NAMALWA (cell line): Measurements from ENCODE around the gene INS.

Experiments
- DNase-seq: peaks from one replicate; pipeline ENCODE4 v3.0.0-alpha.2; 2015; ENCODE audit warnings: low spot score

INS gene

DNA sequence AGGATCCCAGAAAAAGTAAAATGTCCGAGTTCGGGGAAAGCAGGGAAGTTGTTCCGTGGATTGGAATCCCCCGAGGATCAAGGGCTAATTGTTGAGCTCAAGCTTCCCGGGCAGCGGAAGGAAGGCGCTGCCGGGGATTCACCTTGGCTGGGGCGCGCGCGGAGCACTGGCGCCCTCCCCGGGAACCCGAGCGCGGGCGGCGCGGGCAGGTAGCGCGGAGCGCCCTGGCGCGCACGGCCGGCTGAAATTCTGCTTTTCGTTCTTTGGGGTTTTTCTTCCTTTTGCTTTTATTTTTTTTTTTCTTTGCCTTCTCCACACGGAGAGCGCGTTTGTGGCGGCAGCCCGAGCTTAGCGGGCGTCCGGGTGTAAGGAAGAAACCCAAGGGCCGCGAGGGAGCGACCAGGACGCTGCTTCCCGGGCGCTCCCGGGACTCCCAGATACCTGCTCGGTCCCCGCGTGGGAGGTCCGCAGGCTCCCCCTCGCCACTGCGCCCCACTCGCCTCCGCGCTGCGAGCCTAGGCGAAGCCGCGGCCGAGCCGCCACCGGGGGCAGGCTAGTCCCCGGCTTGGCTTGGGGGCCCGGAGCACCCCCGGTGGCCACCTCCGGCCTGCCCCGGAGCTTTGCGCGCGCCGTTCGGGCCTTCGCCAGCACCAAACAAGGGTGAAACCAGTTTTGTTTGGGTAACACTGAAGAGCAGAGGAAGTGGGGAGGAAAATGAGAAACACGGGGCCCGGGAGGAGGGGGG lies 17.0 kb downstream of the INS start:
- no peak for DNase-seq

DNA sequence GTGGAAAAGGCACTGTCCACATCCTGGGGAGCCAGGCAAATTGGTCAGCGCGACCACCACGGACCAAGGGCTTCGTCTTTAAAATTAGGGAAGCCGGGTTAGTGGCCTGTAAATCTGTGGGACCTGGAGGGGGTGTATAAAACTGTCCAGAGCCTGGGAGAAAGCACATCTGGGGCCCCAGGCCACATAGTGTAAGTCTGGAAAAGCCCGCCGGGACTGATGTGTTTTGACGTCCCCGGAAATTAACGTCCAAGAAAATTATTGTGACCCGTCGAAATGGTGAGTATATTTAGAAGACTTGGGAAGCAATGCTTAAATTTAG lies 17.6 kb downstream of the INS start:
- DNase-seq = no peak

DNA sequence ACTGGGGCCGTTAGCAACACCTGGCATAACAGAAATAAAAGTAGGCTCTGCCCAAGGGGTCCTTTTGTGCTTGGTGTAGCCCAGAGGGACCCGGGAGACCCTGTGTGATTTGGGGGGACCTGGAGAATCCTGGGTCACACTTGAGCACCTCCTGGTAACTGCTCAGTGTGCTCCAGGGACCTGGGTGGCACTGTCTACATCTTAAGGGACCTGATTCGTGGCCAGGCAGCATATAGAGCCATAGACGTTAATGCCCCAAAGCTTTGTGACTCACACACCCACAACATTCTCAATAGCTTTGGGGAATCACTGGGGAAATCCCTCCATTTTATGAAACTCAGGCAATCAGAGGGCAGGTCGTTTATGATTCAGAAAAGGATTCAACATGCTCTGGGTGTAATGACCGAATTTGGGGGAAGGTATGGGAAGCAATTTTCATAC lies 18.2 kb downstream of the INS start:
- no peak for DNase-seq

DNA sequence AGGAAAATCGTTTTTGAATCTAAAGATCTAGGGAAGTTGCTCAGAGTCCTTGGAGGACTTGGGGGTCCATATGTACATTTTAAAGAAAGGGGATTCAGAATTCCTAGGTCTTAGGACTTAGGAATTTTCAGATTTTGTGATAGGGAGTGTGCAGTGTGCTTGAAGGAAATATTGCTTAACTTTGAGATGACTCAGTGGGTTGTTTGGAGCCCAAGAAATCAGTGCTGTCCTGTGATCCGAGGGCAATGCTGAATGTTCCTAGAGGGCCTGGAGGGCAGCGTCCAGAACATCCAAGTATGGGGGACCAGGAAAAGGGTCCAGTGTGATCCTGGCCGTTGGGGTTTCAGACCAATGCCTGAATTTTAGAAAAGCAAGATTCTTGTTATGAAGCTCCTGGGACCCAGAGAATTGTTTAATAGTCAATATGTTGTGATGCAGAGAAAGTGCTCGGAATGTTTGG lies 18.7 kb downstream of the INS start:
- no peak for DNase-seq

DNA sequence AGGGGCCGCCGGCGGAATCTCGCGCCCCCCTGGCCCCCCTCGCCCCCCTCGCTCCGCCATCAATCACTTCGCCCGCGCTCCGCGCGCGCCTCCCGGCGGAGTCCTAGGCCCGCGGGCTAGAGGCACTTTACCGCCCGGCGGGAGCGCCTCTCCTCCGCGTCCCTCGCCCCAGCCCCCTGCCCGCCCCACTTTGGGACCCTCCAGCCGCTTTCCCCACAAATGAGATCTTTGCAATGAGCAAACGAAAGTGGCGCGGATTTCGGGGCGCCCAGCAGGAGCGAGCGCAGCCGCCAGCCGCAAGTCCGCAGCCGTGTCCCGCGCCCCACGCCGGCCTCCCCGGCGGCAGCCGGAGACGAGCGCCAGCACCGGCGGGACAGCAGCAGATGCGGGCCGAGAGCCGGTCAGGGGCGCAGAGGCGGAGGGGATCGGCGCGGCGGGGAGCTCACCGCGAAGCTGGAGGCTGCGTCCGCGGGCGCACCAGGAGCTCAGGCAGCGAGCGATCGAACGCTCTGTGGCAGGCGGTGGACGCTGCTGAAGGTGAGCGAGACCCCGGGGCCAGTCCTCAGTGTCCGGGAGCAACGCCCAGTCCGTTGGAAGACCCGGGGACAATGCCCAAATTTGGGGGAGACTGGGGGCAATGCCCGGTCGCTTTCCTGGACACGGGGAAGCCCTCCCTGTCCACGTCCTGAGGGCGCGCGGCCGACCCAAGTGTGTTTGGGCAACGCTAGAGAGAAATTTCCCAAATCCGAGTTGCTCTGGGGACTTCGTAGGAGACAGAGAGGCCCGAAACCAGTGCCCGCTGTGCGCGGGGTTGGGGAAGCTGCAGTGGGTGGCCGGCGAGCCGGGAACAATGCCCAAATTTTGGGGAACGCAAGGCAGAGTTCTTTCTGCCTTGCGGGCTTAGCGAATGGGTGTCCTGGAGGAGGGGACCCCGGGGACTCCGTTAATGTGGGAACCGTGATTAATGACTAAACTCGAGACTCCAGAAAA lies 20.3 kb downstream of the INS start:
- no peak for DNase-seq

DNA sequence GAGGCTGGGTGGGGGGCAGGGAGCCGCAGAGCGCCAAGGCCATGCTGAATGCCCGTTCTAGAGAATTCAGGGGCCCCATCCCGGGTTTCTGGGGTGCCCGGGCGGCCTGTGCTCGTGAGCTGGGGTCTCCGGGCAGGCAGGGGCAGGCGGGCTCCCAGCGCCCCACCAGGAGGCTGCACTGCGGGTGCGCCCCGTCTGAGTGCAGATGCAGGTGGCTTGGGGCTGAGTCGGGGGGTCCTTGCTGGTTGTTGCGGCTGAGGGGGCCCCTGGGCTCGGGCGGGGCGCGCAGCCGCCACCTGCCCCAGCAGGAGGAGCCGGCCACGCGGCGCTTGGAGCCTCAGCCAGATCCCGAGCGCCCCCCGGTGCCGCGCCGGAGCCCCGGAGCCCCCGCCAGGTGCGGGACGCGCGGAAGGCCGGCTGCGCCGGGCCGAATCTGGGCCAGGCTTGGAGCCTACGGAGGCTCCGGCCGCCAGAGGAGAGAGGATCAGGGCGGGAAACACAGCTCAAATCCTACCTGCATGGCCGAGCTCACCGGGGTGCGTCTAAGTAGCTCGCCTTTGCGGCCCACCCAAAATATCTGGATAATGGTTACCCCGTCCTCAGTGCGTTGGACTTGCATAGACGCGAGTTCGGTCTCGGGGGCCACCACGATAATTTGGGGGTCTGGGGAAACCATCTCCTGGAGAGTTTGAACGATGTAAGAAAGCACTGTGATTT lies 21.2 kb downstream of the INS start:
- no peak for DNase-seq

DNA sequence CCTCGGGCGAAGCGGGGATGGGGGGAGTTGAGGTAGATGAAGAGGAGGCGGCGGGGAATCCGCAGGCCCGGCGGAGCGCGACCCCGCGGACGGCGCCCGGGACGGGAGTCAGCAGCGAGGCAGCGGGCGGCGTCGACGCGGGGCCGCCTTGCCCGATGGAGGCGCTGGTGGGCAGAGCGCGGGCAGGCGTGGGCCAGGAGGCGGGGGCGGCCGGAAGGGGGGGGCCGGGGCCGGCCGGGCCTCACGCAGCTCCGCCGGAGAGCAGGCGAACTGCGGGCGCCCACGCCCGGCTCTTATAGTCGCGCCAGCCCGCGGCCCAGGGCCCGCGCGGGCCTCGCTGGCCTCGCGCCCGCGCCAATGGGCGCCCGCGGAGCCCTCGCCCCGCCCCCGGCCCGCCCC lies 21.9 kb downstream of the INS start, which contains the start of gene IGF2:
Gene IGF2, minus strand, starts transcription at position 267 of the 399 bp plus-strand sequence. CDS start 3,866 bp downstream, outside the sequence.
- no peak for DNase-seq

DNA sequence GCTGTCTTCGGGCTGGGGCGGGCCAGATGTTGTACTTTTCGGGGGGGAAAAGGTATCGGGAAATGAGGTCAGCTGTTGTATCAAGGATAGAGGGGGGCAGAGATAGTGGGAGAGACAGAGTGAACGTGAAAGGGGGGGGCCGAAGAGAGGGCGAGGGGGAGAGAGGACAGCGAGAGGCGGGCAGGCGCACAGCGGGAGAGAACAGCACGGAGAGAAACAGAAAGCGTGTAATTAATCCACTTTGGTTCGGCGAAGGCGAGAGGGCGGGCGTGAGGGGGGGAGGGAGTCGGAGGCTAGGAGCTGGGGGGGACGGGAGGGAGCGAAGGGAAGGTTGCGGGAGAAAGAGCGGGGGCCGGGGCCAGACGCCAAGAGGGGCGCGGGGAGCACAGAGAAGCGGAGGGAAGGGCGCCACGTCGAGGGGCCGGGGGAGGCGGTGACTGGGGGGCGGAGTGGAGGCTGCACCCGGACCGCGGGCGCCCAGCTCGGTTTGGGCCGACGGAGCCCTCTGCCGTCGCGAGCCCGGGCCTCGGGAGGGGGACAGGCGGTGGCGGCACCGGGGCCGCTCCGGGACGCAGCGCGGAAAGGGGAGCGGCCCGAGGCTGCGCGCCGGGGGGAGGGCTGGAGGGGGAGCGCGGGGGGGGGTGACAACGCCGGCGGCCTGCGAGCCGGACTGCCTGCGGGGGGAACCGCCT lies 22.4 kb downstream of the INS start:
- no peak for DNase-seq

DNA sequence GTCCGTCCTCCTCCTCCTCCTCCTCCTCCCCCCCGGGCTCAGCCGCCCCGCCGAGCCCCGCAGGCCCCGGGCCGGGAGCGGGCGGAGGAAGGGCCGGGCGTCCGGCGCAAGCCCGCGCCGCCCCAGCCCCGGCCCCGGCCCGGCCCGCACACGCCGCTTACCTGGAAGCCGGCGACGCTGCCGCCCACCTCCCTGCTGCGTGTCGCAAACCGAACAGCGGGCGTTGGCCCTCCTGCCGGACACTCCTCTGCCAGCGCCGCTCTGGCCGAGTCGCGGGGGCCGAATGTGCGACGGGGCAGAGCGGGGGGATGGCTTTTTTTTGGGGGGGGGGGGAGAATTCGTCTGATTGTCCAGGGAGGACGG lies 23.0 kb downstream of the INS start:
- DNase-seq = no peak

DNA sequence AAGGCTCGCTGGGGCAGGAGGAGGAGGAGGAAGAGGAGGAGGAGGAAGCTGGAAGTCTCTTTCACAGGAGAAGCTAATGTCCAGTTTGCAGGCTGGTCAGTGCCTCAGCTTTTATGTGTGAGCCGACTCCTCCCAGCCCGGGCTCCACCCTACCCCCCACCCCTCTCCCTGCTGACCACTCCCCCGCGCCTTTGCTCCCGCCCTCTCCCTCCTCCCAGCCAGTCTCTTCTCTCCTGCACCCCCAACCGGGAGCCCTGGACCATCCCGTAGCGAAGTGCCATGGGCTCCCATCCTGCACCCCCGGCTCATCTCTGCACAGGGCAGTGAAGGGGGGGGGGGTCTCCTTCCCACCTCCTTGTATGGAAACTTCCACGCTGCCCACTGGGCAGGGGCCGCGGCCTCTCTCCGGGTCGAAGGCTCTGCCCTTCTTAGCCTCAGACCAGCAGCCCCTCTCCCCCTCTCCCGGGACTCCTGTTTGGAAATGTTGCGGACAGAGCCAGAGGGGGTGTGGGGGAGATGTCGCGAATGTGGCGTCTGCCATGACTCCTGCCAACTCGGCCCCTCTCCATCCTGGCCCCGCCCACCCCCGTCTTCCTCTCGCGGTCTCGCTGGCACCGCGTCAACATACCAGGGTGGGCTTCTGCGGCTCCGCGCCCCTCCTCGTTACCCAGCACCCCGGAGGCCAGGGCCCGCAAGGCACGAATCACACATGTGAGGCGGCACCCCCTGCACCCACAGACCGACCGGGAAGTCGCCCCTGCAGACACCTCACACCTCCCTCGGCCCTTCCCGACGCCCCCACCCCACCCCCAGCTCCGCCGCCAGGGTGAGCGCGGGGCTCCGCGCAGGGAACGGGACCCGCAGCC lies 23.6 kb downstream of the INS start:
- no peak for DNase-seq

DNA sequence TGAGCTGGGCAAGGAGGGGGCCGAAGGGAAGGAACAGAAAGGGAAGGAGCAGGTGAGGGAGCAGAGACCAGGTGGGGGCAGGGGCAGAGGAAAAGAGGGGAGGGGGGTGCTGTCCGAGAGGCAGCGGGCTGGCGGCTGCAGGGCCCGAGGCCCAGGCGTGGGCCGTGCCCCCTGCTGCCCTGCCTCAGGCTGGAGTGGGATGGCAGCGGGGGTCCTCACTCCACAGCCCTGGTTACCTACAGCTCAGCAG lies 24.1 kb downstream of the INS start:
- no peak for DNase-seq

DNA sequence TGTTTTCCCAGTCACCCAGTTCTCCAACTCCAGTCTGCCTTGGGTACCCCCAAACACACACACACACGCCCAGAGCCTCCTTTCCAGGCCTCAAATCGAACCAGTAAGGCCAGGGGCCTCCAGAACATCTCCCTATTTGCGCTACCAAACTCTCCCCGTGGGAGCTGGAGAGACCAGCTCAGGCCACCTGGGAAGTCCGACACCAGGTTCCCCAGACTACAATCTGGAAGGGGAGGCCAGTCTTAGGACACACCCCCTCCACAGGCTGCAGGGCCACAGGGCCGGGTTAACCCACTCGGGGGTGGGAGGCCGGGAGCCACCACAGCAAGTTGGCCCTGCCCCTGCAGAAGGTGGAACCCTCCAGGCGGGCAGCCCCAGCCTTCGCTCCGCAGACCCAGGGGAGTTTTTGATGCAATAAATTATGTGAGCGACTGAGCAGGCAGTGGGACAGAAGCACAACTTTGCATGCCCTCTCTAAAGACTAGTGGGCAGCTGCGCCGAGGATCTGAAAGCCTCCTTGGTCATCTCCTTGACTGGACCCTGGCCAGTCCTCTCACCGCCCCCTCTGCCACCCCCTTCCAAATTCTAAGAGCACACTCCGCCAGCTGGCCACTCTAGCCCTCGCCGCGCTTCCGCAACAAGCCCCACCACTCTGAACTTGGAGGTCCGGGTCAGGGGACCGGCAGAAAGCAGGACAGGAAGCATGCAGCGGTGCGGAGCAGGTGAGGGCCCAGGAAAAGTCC lies 24.6 kb downstream of the INS start:
- DNase-seq = no peak

DNA sequence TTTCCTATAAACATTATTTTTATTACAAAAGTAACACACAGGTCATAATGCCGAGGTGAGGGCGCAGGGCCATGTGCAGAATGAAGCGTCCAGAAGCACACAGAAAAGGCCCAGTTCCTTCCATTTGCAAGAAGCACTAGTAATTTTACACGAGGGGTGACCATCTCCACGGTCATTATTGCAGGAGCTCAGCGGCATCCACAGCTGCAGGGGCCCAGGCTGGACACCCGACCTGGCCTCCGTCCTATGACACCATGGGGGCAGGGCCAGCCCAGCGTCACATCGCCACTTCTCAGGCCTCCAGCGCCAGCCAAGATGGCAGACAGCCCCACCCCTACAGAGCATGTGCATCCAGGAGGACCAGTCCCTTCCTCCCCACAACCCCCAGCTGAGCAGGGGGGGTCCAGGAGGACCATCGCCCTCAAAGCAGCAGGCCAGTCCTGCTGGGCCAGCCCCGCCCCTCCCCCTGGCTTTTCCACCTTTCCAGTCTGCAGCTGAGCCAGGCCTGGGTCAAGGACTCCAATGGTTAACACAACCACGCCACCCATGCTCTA lies 25.3 kb downstream of the INS start:
- no peak for DNase-seq

DNA sequence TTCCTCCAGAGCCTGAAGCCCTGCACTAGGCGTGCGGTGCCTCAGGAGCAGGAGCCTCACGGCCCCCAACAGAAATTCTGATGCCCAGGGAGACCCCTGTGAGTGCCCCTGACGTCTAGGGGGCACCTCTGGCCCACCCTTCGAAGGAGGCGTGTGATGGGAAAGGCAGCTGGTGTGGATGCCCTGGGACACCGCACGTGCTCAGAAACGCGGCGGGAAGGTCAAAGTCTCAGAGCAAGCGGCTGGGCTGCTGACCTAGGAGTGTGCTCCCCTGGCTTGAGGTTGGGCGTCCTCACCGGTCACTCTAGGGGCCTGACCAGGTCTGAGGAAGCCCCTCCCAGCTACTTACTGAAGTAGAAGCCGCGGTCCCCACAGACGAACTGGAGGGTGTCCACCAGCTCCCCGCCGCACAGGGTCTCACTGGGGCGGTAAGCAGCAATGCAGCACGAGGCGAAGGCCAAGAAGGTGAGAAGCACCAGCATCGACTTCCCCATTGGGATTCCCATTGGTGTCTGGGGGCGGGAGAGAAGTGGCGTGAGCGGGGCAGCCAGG lies 25.9 kb downstream of the INS start:
- DNase-seq = no peak

DNA sequence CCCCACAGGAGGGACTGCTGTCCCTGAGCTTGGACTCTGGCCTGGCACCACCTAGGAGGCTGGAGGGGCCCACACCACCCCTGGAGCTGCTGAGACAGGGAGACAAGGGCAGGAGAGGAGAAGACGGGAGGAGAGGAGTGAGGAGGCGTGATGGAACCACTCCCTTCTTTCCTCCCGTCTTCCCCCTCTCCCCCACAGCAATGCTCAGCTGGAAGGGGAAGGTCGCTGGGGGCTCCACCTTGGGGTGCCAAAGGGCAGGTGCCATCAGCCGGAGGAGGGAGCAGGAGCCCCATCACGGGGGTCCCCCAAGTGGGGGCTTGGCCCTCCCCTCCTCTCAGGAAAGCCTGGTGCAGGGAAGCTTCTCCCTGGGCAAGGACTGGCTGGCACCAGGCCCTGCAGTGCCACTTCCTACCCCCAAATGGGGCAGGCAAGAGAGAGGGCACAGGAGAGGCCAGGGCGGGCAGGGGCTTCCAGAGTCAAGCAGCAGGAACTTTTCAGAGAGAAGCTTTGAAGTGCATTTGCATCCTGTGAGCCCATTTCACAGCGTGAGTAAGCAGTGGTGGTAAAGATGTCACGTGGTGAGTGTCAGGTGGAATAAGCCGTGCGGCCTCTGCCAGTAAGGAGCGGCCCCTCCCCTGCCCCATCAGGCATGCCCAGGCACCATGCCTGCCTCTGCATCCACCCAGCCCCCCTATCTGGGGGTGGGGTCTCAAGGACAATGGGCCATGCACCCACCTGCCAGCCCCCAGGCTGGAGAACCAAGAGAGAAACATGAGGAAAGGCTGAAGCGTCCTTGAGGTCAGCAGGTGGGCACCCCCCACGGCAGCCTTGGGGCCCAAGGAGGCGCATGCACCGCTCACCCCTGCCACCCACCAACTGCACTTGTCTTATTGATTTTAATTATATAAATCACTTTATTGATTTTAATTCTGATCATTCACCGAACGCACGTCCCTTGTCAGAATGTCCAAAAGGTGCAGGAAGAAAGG lies 26.7 kb downstream of the INS start:
- DNase-seq = no peak

DNA sequence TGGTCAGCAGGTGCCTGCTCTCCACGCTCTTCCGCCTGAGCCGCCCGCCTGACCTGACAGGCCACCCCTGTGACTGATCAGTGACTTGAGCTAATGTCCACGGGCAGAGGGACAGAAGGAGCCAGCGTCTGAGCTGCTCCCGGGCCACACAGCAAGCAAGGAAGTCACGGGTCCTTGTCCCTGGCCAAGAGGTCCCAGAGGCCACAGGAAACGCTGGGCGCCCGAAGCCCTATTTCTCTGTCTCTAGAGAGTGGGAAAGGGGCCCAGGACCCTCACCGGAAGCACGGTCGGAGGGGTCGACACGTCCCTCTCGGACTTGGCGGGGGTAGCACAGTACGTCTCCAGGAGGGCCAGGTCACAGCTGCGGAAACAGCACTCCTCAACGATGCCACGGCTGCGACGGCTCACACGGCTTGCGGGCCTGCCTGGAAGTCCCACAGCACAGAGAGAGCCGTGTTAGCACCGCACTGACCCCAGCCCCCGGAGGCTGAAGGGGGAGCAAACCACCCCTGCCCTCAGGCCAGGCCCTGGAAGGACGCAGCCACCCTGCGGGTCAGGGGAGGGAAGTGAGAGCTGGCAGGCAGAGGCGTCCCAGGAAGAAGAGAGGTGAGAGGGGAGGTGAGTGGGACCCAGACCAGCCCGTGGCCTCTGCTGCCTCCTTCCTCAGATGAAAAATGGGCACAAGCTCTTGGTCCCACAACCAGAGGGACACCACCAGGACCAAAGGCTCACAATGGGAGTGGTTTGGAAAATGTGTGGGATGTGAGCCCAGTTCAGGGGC lies 27.6 kb downstream of the INS start:
- DNase-seq = no peak

DNA sequence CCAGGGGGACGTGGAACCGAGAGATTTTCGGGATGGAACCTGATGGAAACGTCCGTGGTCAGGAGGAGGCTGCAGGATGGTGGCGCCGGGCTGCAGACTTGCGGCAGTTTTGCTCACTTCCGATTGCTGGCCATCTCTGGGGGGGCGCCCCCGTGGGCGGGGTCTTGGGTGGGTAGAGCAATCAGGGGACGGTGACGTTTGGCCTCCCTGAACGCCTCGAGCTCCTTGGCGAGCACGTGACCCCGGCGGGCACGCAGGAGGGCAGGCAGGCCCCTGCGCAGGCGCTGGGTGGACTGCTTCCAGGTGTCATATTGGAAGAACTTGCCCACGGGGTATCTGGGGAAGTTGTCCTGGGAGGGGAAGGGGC lies 28.2 kb downstream of the INS start:
- no peak for DNase-seq

DNA sequence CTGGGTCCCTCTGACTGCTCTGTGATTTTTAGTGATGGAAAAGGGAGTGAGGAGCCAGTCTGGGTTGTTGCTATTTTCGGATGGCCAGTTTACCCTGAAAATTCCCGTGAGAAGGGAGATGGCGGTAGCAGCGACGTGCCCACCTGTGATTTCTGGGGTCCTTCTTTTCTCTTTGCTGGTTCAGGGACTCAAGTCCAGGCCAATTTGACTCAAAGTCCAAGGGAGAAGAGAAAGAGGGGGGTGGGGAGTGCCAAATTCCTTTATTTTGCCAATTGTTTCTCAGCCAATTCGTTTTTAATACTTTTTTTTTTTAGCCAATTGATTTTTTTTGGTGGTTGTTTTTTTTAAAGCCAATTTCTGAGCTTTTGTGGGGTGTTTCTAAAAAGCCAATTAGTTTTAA lies 28.8 kb downstream of the INS start:
- DNase-seq = no peak
